ENCODE results near the gene EMX1.

The EMX1 gene

DNA sequence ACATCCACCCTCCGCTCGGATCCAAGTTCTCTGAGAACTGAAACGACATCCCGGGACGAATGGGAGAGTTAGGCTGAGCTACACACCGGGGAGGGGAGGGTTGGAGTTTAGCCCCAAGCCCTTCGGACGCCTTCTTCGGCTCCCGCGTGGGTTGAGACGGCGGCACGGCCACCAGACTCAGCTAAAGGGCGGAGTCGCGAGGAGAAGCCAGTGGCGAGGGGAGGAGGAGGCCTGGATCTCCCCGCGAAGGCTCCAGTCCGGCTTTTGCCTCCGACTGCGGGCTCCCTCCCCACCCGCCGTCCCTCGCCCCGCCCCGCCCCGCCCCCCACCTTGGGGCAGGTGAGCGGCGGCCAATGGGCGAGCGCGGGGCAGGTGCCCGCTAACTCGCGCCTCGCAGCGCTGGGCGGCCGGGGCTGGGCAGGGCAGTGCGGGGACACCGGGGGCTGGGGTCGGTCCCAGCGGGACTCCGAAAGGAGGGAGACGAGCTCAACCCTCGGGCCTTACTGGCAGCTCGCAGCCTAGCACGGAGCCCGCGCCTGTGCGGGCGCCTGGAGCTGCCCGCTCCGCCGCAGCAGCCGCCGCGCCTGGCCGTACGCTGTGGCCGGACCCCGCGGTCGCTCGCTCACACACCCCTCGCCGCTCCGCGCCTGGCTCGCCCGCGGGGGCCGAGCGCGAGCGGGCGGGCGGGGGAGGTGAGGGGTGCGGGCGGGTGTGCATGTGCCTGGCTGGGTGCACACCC, at the start of gene EMX1:
Gene EMX1, plus strand, starts transcription at position 382 of the 739 bp plus-strand sequence. Its CDS starts 334 bp downstream, at position 716.
- DNase-seq = peak; percentile 35 to 58

DNA sequence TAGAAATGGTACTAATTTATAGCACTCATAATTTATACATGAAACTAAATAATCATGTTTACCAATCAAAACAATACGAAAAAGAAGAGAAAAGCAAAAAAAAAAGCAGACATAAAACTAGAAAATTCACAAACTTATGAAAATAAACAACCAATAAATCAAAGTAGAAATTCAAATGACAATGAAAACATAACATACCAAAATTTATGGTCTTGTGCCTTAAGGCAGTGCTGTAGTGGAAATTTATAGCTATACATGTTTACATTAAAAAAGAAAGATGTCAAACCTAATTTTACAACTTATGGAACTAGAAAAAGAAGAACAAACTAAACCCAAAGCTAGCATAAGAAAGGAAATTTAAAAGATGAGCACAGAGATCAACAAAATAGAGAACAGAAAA, 46.3 kb upstream of the EMX1 start:
- DNase-seq = no peak

DNA sequence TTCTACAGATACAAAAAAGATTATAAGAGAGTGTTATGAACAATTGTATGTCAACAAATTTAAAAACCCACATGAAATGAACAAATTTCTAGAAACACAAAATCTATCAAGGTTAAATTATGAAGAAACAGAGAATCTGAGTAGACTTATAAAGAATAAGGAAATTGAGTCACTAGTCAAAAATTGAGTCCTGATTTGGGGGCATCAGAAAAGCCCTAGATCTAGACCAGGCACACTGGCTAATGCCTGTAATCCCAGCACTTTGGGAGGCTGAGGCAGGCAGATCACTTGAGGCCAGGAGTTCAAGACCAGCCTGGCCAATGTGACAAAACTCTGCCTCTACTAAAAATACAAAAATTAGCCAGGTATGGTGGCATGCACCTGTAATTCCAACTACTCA, 45.4 kb upstream of the EMX1 start:
- DNase-seq = no peak

DNA sequence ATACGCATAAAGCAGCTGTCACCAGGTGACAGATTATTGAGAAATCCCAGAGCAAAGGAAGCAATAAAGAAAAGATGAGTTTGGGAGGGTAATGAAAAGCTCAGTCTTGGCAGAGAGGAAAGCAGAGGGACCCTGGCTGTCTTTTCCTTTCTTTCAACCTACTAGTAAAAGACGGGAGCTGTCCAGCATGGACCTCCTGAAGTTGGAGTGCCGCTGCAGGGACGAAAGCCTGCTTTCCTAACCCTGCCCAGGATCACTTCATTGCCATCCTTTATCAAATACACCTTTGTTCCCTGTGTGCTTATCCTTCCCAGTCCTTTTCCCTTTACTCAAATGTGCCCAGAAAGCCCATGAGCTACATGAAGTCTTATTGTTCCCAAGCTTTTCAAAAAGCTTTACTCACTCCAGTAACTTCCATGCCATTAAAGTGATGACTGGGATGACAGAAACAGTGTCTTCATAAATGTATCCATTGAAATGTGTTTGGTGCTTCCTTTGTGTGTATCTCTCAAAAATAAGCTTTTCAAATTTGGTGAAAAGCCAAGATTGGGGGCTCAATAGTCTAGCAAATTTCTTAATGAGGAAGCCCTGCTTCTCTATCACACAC, 33.9 kb upstream of the EMX1 start:
- DNase-seq = no peak

DNA sequence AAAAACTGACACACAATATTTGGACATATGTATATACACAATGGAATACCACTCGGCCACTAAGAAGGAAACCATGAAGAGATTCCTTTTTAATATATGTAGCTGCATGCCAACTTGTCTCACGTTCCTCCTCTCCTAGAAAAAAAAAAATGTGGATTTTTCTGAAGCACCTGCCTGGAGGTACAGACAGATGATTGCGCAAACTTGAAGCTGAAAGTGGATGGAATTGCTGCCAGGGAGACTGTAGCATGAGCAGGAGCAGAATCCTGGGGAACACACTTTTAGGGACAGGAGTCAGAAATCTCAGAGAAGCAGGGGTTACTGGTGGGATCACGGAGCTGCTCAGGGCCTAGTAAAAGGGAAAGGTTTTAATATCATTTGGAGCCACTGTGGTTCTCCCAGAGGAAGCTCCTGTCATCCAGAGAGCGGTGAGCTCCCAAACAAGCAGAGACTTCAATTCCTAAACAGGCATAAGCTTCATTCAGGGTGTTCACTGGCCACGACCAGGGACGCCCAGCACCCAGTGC, 30.8 kb upstream of the EMX1 start:
- DNase-seq = no peak

GRCh38 chr2:72887032-72887739, 30.1 kb upstream of the EMX1 start, which contains the start of gene SPR:
TSS of gene SPR (plus strand) at chr2:72887408. CDS start at chr2:72887433, 25 bp downstream.
- peak; percentile 48 to 74 for DNase-seq

- DNase-seq = peak; percentile 36 to 61
Measured at GRCh38 chr2:72887740-72888437, 29.4 kb upstream of the EMX1 start.

- DNase-seq = no peak
Measured at GRCh38 chr2:72888438-72889202, 28.7 kb upstream of the EMX1 start.

DNA sequence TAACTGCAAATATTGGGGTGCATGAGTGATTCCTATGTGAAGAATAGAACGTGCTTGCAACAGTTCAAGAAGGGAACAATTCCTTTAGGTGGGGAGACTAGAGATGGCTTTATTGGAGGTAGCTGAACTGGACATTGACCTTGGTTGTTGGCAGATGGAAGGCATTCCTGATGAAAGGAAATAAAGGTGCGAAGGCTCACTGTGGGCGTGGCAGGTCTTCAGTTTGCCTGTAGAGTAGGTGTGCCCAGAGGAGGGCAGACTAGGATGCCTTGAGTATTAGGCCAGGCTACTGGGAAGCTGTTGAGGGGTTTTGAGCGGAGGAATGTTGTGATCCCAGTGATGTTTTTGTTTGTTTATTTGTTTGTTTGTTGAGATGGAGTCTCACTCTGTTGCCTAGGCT, 27.3 kb upstream of the EMX1 start:
- DNase-seq = no peak

DNA sequence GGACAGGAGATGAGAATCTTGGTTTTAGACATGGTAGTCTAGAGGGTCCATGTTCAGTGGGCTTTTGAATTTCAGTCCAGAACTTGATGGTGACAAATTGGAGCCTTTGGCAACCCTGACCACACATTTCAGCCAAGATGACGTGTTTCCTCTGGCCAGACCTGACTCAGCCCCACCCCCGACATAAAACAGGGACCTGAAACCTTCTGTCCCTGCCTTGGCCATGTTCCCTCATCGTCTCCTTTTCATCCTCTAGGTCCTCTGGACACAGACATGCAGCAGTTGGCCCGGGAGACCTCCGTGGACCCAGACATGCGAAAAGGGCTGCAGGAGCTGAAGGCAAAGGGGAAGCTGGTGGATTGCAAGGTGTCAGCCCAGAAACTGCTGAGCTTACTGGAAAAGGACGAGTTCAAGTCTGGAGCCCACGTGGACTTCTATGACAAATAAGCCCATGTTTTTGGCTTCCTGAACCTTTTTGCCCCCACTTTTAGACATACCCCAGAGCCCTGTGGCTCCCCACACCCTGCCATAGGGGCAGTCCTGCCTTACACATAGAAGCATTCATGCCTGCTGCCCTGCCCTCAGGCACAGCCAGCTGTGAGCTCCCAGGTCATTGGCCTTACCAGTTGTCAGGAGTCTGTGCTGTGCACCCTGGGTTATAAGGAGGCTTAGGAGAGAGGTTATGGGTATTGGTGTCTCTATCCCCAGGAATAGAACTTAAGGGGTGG, 26.1 kb upstream of the EMX1 start:
- DNase-seq = no peak

- DNase-seq = peak; percentile 44 to 58
Measured at GRCh38 chr2:72892506-72893173, 24.7 kb upstream of the EMX1 start.

GRCh38 chr2:72893594-72894319, 23.6 kb upstream of the EMX1 start:
- DNase-seq = peak in 1 of 2 experiments; percentile 24

GRCh38 chr2:72894514-72894913, 22.8 kb upstream of the EMX1 start:
- no peak for DNase-seq

DNA sequence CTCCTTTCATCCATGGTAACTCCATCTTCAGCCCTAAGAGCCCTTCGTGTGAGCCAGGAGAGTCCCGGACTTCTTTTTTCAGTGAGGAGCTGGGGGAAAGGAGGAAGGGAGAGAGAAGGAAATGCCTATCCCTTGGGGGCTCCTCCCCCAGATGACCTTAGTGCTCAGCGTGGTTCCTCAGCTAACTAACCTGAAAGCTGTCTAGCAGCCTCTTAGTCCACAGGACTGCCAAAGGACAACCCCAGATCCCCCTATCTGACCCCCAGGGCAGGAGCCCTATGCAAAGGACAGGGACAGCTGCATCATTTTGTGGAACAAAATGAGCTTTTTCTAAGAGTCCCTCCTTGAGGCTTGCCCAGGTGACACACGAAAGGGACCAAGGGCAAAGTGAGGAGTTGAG, 22.2 kb upstream of the EMX1 start:
- no peak for DNase-seq

DNA sequence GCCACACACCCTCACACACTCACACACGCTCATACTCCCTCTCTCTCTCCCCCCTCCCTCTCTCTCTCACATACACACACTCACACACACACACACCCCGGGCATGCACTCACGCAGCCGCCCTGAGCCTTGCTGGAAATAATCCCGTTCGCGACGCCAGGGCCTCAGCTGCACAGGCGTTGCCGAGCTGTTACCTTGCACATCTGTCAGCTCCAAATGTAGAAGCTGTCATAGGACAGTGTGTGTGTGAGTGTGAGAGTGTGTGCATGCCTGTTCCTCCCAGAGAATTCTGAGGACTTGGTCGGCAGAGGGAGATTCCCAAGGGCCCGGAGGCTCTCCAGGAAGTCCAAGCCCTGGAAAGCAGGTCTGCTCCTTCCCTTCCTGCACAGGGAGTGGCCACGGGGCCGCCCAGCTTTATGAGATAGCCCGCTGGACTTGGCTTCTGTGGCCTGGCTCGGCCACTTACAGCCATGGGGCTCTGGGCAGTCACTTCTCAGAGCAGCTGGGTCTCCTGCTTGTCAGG, 21.5 kb upstream of the EMX1 start:
- no peak for DNase-seq

DNA sequence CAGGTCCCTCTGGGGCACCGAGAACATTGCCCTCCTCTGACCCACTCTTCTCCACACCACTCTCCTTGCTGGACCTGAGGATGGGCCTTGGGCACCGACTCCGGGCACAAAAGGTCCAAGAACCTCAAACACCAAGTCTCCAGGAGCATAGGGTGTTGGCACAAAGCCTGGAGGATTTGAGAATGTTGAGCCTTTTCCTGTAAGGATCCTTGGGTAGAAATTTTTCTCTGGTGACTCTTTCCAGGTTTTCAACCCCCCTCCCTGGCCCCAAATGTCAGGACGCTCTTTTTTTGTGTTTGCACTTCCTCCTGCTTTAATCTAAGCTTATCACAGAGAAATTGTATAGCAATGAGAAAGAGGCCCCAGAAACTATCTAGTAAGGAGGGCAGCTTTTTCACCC, 20.9 kb upstream of the EMX1 start:
- DNase-seq = no peak

GRCh38 chr2:72897785-72898584, 19.3 kb upstream of the EMX1 start:
- no peak for DNase-seq

GRCh38 chr2:72898585-72898906, 18.8 kb upstream of the EMX1 start:
- no peak for DNase-seq

DNA sequence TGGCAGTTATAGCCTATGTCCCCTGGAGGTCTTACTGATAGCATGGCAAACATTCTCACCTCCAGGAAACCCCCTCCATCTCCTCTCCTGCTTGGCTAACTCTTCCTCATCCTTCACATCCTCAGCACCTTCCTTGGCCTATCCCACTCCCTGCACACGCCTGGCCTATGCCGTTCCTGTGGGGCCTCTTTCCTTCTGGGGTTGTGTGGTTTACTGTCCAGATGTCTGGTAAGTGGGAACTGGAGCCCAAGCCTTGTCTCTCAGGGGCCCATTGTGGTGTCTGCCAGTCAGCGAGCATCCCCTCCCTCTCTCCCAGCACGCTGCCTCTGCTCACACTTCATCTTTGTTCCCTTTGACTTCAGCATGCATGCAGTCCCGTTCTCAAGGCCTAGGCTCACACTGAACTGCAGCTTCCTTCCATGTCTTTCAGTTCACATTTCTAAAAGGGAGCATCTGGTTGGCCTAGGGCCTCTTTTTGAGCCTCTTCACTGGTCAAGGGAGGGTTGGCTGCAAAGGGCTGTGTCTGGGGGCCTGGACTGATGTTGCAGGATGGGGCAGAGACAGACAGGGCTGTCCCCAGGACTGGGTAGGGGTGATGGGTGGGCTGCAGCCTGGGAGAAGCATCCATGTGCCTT, 17.0 kb upstream of the EMX1 start:
- no peak for DNase-seq
